NT2/D1 (cell line): Measurements from ENCODE around the gene VPS35.

Experiments
- SUZ12 ChIP-seq: IDR thresholded peaks from 2 replicates; pipeline ENCODE4 v1.6.1; 2011; ENCODE audit not compliant: insufficient read length, insufficient read depth; ENCODE audit errors: extremely low read depth
- ZNF274 ChIP-seq: IDR thresholded peaks from 2 replicates; pipeline ENCODE4 v1.6.1; 2011; ENCODE audit warnings: mild to moderate bottlenecking, low read depth, low read length

- no peak for TF ChIP-seq SUZ12
- no peak for TF ChIP-seq ZNF274
These were observed 26.9 kb downstream of the VPS35 start for GRCh38 chr16:46662123-46662522.
